HG03095 (cell line): ENCODE results near the gene GTPBP6.

Experiments
- ATAC-seq: cut with Tn5 transposase; IDR thresholded peaks from one replicate; pipeline ENCODE4 v1.9.1; 2021; ENCODE audit warnings: moderate library complexity; ENCODE audit not compliant: unreplicated experiment

Gene GTPBP6

GRCh38 chrX:318739-319578 is at the start of gene GTPBP6:
TSS of gene GTPBP6 (minus strand) at chrX:318796. CDS start at chrX:318787, 9 bp downstream.
- peak; percentile 81 for ATAC-seq

- ATAC-seq, result no peak
These were observed 49.3 kb upstream of the GTPBP6 start for GRCh38 chrX:367866-368265.

GRCh38 chrX:367349-367748 is 48.8 kb upstream of the GTPBP6 start:
- no peak for ATAC-seq

- ATAC-seq, result no peak
These were observed 45.2 kb upstream of the GTPBP6 start for GRCh38 chrX:363621-364375.

GRCh38 chrX:362937-363620 is 44.5 kb upstream of the GTPBP6 start:
- no peak for ATAC-seq

GRCh38 chrX:362351-362750 is 43.8 kb upstream of the GTPBP6 start:
- no peak for ATAC-seq

- ATAC-seq, result no peak
These were observed 42.9 kb upstream of the GTPBP6 start for GRCh38 chrX:361231-362145.

GRCh38 chrX:360496-361150 is 42.0 kb upstream of the GTPBP6 start:
- no peak for ATAC-seq

GRCh38 chrX:358651-359143 is 40.1 kb upstream of the GTPBP6 start:
- ATAC-seq, result no peak

- no peak for ATAC-seq
These were observed 39.3 kb upstream of the GTPBP6 start for GRCh38 chrX:357693-358471.

GRCh38 chrX:357035-357692 is 38.6 kb upstream of the GTPBP6 start:
- ATAC-seq, result no peak

- ATAC-seq, result no peak
These were observed 37.9 kb upstream of the GTPBP6 start for GRCh38 chrX:356385-357034.

GRCh38 chrX:355329-356050 is 36.9 kb upstream of the GTPBP6 start:
- ATAC-seq, result no peak

GRCh38 chrX:353566-354535 is 35.3 kb upstream of the GTPBP6 start:
- no peak for ATAC-seq

GRCh38 chrX:352582-353314 is 34.2 kb upstream of the GTPBP6 start:
- ATAC-seq, result no peak

- no peak for ATAC-seq
These were observed 33.6 kb upstream of the GTPBP6 start for GRCh38 chrX:352181-352580.
